ENCODE measurements around the gene ABCA2. TPM values are rescaled to one million over a fixed set of nuclear protein-coding genes. Genes with fewer than 3 reads are reported as not detected.

Gene ABCA2
- total and polyA plus RNA-seq, 2 experiments from 2014 or later: 7.0 to 16.0 TPM

- Mint-ChIP-seq H3K27ac (no peak overlapping the region), H3K27me3 (ENCODE audit: insufficient read depth, low read depth, poor library complexity) (peaks cover 15% of the 10 kb centered on the region), H3K9me3 (no peaks in the 10 kb centered on the region), H3K36me3 (ENCODE audit: low read depth) (no peaks in the 10 kb centered on the region), H3K4me3 (no peak overlapping the region; the same call in 2 of the 3 replicates), H3K4me1 (no peaks in the 10 kb centered on the region; the same call in 2 of the 3 replicates)
- TF ChIP-seq POLR2AphosphoS5 (IDR thresholded peaks at IDR 0.05; ENCODE audit: low read depth): no peak; the same call in 1 of the 2 replicates
- TF ChIP-seq, protein P1, sequence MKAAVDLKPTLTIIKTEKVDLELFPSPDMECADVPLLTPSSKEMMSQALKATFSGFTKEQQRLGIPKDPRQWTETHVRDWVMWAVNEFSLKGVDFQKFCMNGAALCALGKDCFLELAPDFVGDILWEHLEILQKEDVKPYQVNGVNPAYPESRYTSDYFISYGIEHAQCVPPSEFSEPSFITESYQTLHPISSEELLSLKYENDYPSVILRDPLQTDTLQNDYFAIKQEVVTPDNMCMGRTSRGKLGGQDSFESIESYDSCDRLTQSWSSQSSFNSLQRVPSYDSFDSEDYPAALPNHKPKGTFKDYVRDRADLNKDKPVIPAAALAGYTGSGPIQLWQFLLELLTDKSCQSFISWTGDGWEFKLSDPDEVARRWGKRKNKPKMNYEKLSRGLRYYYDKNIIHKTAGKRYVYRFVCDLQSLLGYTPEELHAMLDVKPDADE (IDR thresholded peaks at IDR 0.05): no peak
- no peak for TF ChIP-seq ZNF331 (CRISPR knock-in tag; IDR thresholded peaks at IDR 0.05; ENCODE audit: low read depth)
- TF ChIP-seq, protein P2, sequence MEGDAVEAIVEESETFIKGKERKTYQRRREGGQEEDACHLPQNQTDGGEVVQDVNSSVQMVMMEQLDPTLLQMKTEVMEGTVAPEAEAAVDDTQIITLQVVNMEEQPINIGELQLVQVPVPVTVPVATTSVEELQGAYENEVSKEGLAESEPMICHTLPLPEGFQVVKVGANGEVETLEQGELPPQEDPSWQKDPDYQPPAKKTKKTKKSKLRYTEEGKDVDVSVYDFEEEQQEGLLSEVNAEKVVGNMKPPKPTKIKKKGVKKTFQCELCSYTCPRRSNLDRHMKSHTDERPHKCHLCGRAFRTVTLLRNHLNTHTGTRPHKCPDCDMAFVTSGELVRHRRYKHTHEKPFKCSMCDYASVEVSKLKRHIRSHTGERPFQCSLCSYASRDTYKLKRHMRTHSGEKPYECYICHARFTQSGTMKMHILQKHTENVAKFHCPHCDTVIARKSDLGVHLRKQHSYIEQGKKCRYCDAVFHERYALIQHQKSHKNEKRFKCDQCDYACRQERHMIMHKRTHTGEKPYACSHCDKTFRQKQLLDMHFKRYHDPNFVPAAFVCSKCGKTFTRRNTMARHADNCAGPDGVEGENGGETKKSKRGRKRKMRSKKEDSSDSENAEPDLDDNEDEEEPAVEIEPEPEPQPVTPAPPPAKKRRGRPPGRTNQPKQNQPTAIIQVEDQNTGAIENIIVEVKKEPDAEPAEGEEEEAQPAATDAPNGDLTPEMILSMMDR (conservative IDR thresholded peaks at IDR 0.05; ENCODE audit: low read depth in 2 of 2): 0 out of 4 replicates have a peak, but pooled peaks of 1 of the 2 experiments have one; percentile 13
- TF ChIP-seq, protein P3, sequence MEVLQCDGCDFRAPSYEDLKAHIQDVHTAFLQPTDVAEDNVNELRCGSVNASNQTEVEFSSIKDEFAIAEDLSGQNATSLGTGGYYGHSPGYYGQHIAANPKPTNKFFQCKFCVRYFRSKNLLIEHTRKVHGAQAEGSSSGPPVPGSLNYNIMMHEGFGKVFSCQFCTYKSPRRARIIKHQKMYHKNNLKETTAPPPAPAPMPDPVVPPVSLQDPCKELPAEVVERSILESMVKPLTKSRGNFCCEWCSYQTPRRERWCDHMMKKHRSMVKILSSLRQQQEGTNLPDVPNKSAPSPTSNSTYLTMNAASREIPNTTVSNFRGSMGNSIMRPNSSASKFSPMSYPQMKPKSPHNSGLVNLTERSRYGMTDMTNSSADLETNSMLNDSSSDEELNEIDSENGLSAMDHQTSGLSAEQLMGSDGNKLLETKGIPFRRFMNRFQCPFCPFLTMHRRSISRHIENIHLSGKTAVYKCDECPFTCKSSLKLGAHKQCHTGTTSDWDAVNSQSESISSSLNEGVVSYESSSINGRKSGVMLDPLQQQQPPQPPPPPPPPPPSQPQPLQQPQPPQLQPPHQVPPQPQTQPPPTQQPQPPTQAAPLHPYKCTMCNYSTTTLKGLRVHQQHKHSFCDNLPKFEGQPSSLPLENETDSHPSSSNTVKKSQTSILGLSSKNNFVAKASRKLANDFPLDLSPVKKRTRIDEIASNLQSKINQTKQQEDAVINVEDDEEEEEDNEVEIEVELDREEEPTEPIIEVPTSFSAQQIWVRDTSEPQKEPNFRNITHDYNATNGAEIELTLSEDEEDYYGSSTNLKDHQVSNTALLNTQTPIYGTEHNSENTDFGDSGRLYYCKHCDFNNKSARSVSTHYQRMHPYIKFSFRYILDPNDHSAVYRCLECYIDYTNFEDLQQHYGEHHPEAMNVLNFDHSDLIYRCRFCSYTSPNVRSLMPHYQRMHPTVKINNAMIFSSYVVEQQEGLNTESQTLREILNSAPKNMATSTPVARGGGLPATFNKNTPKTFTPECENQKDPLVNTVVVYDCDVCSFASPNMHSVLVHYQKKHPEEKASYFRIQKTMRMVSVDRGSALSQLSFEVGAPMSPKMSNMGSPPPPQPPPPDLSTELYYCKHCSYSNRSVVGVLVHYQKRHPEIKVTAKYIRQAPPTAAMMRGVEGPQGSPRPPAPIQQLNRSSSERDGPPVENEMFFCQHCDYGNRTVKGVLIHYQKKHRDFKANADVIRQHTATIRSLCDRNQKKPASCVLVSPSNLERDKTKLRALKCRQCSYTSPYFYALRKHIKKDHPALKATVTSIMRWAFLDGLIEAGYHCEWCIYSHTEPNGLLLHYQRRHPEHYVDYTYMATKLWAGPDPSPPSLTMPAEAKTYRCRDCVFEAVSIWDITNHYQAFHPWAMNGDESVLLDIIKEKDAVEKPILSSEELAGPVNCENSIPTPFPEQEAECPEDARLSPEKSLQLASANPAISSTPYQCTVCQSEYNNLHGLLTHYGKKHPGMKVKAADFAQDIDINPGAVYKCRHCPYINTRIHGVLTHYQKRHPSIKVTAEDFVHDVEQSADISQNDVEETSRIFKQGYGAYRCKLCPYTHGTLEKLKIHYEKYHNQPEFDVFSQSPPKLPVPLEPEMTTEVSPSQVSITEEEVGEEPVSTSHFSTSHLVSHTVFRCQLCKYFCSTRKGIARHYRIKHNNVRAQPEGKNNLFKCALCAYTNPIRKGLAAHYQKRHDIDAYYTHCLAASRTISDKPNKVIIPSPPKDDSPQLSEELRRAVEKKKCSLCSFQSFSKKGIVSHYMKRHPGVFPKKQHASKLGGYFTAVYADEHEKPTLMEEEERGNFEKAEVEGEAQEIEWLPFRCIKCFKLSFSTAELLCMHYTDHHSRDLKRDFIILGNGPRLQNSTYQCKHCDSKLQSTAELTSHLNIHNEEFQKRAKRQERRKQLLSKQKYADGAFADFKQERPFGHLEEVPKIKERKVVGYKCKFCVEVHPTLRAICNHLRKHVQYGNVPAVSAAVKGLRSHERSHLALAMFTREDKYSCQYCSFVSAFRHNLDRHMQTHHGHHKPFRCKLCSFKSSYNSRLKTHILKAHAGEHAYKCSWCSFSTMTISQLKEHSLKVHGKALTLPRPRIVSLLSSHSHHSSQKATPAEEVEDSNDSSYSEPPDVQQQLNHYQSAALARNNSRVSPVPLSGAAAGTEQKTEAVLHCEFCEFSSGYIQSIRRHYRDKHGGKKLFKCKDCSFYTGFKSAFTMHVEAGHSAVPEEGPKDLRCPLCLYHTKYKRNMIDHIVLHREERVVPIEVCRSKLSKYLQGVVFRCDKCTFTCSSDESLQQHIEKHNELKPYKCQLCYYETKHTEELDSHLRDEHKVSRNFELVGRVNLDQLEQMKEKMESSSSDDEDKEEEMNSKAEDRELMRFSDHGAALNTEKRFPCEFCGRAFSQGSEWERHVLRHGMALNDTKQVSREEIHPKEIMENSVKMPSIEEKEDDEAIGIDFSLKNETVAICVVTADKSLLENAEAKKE (CRISPR knock-in tag; IDR thresholded peaks at IDR 0.05): no peak
- TF ChIP-seq ZNF114 (CRISPR knock-in tag; IDR thresholded peaks at IDR 0.05): no peak
- TF ChIP-seq EZH2 (IDR thresholded peaks at IDR 0.05; ENCODE audit: low read depth, unreplicated experiment): no peak
- no peak for TF ChIP-seq JUNB (IDR thresholded peaks at IDR 0.05; ENCODE audit: unreplicated experiment)
- no peak for TF ChIP-seq NANOG (IDR thresholded peaks at IDR 0.05; ENCODE audit: borderline replicate concordance)
- TF ChIP-seq STAT1 (IDR thresholded peaks at IDR 0.05; ENCODE audit: unreplicated experiment): peak; percentile 86
- TF ChIP-seq, protein P4, sequence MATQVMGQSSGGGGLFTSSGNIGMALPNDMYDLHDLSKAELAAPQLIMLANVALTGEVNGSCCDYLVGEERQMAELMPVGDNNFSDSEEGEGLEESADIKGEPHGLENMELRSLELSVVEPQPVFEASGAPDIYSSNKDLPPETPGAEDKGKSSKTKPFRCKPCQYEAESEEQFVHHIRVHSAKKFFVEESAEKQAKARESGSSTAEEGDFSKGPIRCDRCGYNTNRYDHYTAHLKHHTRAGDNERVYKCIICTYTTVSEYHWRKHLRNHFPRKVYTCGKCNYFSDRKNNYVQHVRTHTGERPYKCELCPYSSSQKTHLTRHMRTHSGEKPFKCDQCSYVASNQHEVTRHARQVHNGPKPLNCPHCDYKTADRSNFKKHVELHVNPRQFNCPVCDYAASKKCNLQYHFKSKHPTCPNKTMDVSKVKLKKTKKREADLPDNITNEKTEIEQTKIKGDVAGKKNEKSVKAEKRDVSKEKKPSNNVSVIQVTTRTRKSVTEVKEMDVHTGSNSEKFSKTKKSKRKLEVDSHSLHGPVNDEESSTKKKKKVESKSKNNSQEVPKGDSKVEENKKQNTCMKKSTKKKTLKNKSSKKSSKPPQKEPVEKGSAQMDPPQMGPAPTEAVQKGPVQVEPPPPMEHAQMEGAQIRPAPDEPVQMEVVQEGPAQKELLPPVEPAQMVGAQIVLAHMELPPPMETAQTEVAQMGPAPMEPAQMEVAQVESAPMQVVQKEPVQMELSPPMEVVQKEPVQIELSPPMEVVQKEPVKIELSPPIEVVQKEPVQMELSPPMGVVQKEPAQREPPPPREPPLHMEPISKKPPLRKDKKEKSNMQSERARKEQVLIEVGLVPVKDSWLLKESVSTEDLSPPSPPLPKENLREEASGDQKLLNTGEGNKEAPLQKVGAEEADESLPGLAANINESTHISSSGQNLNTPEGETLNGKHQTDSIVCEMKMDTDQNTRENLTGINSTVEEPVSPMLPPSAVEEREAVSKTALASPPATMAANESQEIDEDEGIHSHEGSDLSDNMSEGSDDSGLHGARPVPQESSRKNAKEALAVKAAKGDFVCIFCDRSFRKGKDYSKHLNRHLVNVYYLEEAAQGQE (IDR thresholded peaks at IDR 0.05; ENCODE audit: unreplicated experiment): peak; percentile 14
- no peak for TF ChIP-seq CREB1 (CRISPR knock-in tag; IDR thresholded peaks at IDR 0.05; ENCODE audit: low read depth)
- TF ChIP-seq EZH2phosphoT487 (IDR thresholded peaks at IDR 0.05; ENCODE audit: unreplicated experiment): no peak
- H3K9me2 ChIP-seq (ENCODE audit: insufficient read depth): no peaks in the 10 kb centered on the region
- no peaks in the 10 kb centered on the region for H3K79me2 ChIP-seq (replicated peaks; ENCODE audit: insufficient read depth)
- H4K20me1 ChIP-seq (replicated peaks; ENCODE audit: insufficient read depth): no peaks in the 10 kb centered on the region
- no peak overlapping the region for H3K4me2 ChIP-seq
- no peak overlapping the region for H3K4me3 ChIP-seq
- no peak overlapping the region for H3K27ac ChIP-seq (ENCODE audit: low read depth)
- peaks cover 6% of the 10 kb centered on the region for H3K27me3 ChIP-seq (ENCODE audit: insufficient read depth)
- ATAC-seq: peak; percentile 90
- peaks cover 4% of the 10 kb centered on the region; the same call in 1 of the 2 replicates for H3K4me1 ChIP-seq (ENCODE audit: insufficient read depth)
- peak; percentile 98 for DNase-seq (ENCODE audit: low spot score)
- H3F3A ChIP-seq (replicated peaks; ENCODE audit: low read depth): 0 out of 2 replicates have a peak, but pooled peaks cover 3% of the 10 kb centered on the region
- H3K36me3 ChIP-seq (ENCODE audit: insufficient read depth): no peaks in the 10 kb centered on the region
- no peak overlapping the region for H2AFZ ChIP-seq
Measured at GRCh38 chr9:137021979-137022661, 5.9 kb downstream of the ABCA2 start.
